IMR-90 (cell line): Measurements from ENCODE around the gene GALNT14.

Source experiments
- FOS ChIP-seq: fragments of 150-350 bp; IDR thresholded peaks from 2 replicates; pipeline ENCODE4 v1.6.1; 2016; ENCODE audit warnings: low read depth, low read length
- POLR2A ChIP-seq: IDR thresholded peaks from 2 replicates; pipeline ENCODE4 v1.6.1; 2012; ENCODE audit warnings: mild to moderate bottlenecking, low read depth, low read length
- TF ChIP-seq, protein P1 (sequence below): conservative IDR thresholded peaks from 2 replicates; pipeline ENCODE4 v1.5.1; 2012; ENCODE audit warnings: mild to moderate bottlenecking, low read depth, low read length, improper control_type of control experiment
- TF ChIP-seq, protein P2 (sequence below): fragments of 150-350 bp; IDR thresholded peaks from 2 replicates; pipeline ENCODE4 v1.6.1; 2017; ENCODE audit warnings: mild to moderate bottlenecking, antibody characterized with exemption, low read length, low read depth

- TF ChIP-seq, protein P1, sequence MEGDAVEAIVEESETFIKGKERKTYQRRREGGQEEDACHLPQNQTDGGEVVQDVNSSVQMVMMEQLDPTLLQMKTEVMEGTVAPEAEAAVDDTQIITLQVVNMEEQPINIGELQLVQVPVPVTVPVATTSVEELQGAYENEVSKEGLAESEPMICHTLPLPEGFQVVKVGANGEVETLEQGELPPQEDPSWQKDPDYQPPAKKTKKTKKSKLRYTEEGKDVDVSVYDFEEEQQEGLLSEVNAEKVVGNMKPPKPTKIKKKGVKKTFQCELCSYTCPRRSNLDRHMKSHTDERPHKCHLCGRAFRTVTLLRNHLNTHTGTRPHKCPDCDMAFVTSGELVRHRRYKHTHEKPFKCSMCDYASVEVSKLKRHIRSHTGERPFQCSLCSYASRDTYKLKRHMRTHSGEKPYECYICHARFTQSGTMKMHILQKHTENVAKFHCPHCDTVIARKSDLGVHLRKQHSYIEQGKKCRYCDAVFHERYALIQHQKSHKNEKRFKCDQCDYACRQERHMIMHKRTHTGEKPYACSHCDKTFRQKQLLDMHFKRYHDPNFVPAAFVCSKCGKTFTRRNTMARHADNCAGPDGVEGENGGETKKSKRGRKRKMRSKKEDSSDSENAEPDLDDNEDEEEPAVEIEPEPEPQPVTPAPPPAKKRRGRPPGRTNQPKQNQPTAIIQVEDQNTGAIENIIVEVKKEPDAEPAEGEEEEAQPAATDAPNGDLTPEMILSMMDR, result no peak
- TF ChIP-seq, protein P2, sequence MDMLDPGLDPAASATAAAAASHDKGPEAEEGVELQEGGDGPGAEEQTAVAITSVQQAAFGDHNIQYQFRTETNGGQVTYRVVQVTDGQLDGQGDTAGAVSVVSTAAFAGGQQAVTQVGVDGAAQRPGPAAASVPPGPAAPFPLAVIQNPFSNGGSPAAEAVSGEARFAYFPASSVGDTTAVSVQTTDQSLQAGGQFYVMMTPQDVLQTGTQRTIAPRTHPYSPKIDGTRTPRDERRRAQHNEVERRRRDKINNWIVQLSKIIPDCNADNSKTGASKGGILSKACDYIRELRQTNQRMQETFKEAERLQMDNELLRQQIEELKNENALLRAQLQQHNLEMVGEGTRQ, result no peak
- TF ChIP-seq POLR2A, result no peak
- no peak for TF ChIP-seq FOS
Measured at GRCh38 chr2:31113765-31114164, 24.5 kb downstream of the GALNT14 start.
